Activated CD8-positive, alpha-beta memory T cell treated with anti-CD3 and anti-CD28 coated beads for 1 hour (primary cell): ENCODE measurements around the gene HSPA12A.

Experiments used
- DNase-seq, 2 donors: peaks; one replicate each; pipeline ENCODE4 v3.0.0-alpha.2; 2020; ENCODE audit warnings: low read depth in 1 of 2; ENCODE audit errors: extremely low read depth in 1 of 2

HSPA12A gene

GRCh38 chr10:116670706-116671105 lies 71.7 kb downstream of the HSPA12A start:
- no peak for DNase-seq

GRCh38 chr10:116669832-116670644 lies 72.3 kb downstream of the HSPA12A start:
- no peak for DNase-seq

GRCh38 chr10:116669080-116669479 lies 73.3 kb downstream of the HSPA12A start:
- no peak for DNase-seq

- no peak for DNase-seq
These were observed 73.9 kb downstream of the HSPA12A start for GRCh38 chr10:116668446-116668845.

GRCh38 chr10:116668018-116668417 lies 74.3 kb downstream of the HSPA12A start:
- no peak for DNase-seq

GRCh38 chr10:116667484-116667883 lies 74.9 kb downstream of the HSPA12A start:
- DNase-seq: no peak

GRCh38 chr10:116665541-116666125 lies 76.7 kb downstream of the HSPA12A start:
- no peak for DNase-seq

- no peak for DNase-seq
These were observed 77.7 kb downstream of the HSPA12A start for GRCh38 chr10:116664631-116665030.

GRCh38 chr10:116663342-116663741 lies 79.0 kb downstream of the HSPA12A start:
- DNase-seq: no peak

GRCh38 chr10:116660860-116661259 lies 81.5 kb downstream of the HSPA12A start:
- DNase-seq: no peak

GRCh38 chr10:116659049-116659670 lies 83.2 kb downstream of the HSPA12A start:
- no peak for DNase-seq

GRCh38 chr10:116657863-116658551 lies 84.4 kb downstream of the HSPA12A start:
- DNase-seq: no peak

GRCh38 chr10:116656044-116656443 lies 86.3 kb downstream of the HSPA12A start:
- DNase-seq: no peak

GRCh38 chr10:116655568-116655967 lies 86.8 kb downstream of the HSPA12A start:
- DNase-seq: no peak

- DNase-seq: no peak
These were observed 87.5 kb downstream of the HSPA12A start for GRCh38 chr10:116654816-116655215.

- no peak for DNase-seq
These were observed 88.5 kb downstream of the HSPA12A start for GRCh38 chr10:116653885-116654284.

GRCh38 chr10:116648903-116649302 lies 93.5 kb downstream of the HSPA12A start:
- DNase-seq: no peak

- no peak for DNase-seq
These were observed 95.9 kb downstream of the HSPA12A start for GRCh38 chr10:116646502-116646901.

- no peak for DNase-seq
These were observed 104.5 kb downstream of the HSPA12A start for GRCh38 chr10:116637830-116638229.

GRCh38 chr10:116636976-116637375 lies 105.4 kb downstream of the HSPA12A start:
- DNase-seq: no peak

- no peak for DNase-seq
These were observed 106.0 kb downstream of the HSPA12A start for GRCh38 chr10:116636385-116636784.
